22Rv1 (cell line): ENCODE measurements around the gene DDX39A.

Experiments used
- ZFX ChIP-seq: fragments of 450-650 bp; IDR thresholded peaks from 2 replicates; pipeline ENCODE4 v1.6.1; 2017; ENCODE audit warnings: antibody characterized with exemption, borderline replicate concordance
- TF ChIP-seq, protein P1 (sequence below): fragments of 450-650 bp; IDR thresholded peaks from 2 replicates; pipeline ENCODE4 v1.5.1; 2017; ENCODE audit warnings: mild to moderate bottlenecking

DNA sequence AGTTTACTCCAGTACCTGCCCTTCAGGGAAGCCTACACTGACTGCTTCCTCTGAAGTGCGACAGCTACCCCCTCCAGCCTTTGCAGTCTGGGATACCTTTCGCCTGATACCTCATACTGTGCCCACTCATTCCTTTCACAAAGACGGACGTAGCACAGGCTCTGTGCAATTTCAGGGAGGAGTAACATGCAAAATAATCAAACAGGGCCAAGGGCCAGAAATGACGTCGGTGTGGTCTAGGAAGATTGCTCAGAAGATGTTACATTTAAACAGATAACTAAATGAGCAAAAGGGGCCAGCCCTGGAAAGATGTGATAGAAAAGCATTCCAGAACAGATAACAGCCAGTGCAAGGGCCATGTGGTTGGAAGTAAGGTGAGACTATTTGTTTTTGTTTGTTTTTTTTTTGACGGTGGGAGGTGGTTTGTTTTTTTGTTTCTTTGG lies 6.6 kb upstream of the DDX39A start:
- TF ChIP-seq, protein P1, sequence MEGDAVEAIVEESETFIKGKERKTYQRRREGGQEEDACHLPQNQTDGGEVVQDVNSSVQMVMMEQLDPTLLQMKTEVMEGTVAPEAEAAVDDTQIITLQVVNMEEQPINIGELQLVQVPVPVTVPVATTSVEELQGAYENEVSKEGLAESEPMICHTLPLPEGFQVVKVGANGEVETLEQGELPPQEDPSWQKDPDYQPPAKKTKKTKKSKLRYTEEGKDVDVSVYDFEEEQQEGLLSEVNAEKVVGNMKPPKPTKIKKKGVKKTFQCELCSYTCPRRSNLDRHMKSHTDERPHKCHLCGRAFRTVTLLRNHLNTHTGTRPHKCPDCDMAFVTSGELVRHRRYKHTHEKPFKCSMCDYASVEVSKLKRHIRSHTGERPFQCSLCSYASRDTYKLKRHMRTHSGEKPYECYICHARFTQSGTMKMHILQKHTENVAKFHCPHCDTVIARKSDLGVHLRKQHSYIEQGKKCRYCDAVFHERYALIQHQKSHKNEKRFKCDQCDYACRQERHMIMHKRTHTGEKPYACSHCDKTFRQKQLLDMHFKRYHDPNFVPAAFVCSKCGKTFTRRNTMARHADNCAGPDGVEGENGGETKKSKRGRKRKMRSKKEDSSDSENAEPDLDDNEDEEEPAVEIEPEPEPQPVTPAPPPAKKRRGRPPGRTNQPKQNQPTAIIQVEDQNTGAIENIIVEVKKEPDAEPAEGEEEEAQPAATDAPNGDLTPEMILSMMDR = no peak
- no peak for TF ChIP-seq ZFX
